CD4-positive, alpha-beta T cell treated with Interleukin-15 for 4 hours (primary cell): ENCODE results near the gene ZFPL1.

Experiments used
- DNase-seq: peaks from one replicate; pipeline ENCODE4 v3.0.0-alpha.2; 2020; ENCODE audit warnings: low spot score

ZFPL1 gene

GRCh38 chr11:65130631-65131416 is 46.8 kb downstream of the ZFPL1 start:
- no peak for DNase-seq

GRCh38 chr11:65131417-65131776 is 47.4 kb downstream of the ZFPL1 start:
- DNase-seq: no peak

GRCh38 chr11:65131895-65132237 is 47.8 kb downstream of the ZFPL1 start:
- no peak for DNase-seq

GRCh38 chr11:65132238-65132987 is 48.4 kb downstream of the ZFPL1 start:
- DNase-seq: no peak

- peak; percentile 39 for DNase-seq
Measured at GRCh38 chr11:65132988-65133700, 49.1 kb downstream of the ZFPL1 start.

- no peak for DNase-seq
Measured at GRCh38 chr11:65133724-65134123, 49.7 kb downstream of the ZFPL1 start.

- DNase-seq: peak; percentile 88
Measured at GRCh38 chr11:65134240-65134951, 50.4 kb downstream of the ZFPL1 start, which contains the start of gene SYVN1. Gene SYVN1, minus strand, starts transcription at chr11:65134519. Its CDS starts 918 bp downstream, at chr11:65133601.

- DNase-seq: peak; percentile 91
Measured at GRCh38 chr11:65134952-65135632, 51.1 kb downstream of the ZFPL1 start.

GRCh38 chr11:65135633-65136145 is 51.7 kb downstream of the ZFPL1 start:
- DNase-seq: no peak

- no peak for DNase-seq
Measured at GRCh38 chr11:65136515-65137096, 52.6 kb downstream of the ZFPL1 start.
